ENCODE data around the gene AUTS2. TPM values are rescaled to one million over a fixed set of nuclear protein-coding genes. Genes with fewer than 3 reads are reported as not detected.

The AUTS2 gene
- total and polyA plus RNA-seq, 2 experiments from 2014 or later = 32.0 to 91.0 TPM

- peaks cover 50% of the 10 kb centered on the region; the same call in 2 of the 3 replicates for H3K36me3 Mint-ChIP-seq (ENCODE audit: low read depth)
- no peaks in the 10 kb centered on the region for H3K36me3 ChIP-seq (ENCODE audit: insufficient read depth)
Measured at GRCh38 chr7:70706204-70706603, 1107.9 kb downstream of the AUTS2 start.

More at GRCh38 chr7:70706204-70706603, 1107.9 kb downstream of the AUTS2 start:
- DNase-seq (ENCODE audit: low spot score) (peak; percentile 75), ATAC-seq (peak; percentile 85)
- peaks cover 69% of the 10 kb centered on the region for H3K4me1 ChIP-seq (ENCODE audit: insufficient read depth)
- H3K9me3 Mint-ChIP-seq = no peaks in the 10 kb centered on the region
- no peak overlapping the region; the same call in 1 of the 2 replicates for H3K4me2 ChIP-seq
- no peak overlapping the region for H3K4me3 ChIP-seq
- no peak overlapping the region for H3K27ac Mint-ChIP-seq
- TF ChIP-seq ZNF462 (CRISPR knock-in tag; IDR thresholded peaks at IDR 0.05) = no peak
- TF ChIP-seq ETS1 (IDR thresholded peaks at IDR 0.05) = no peak
- no peak for TF ChIP-seq STAT1 (IDR thresholded peaks at IDR 0.05; ENCODE audit: unreplicated experiment)
- TF ChIP-seq REST (IDR thresholded peaks at IDR 0.05; ENCODE audit: unreplicated experiment) = no peak
- TF ChIP-seq CREB1 (CRISPR knock-in tag; IDR thresholded peaks at IDR 0.05; ENCODE audit: low read depth) = no peak
- TF ChIP-seq EZH2 (IDR thresholded peaks at IDR 0.05; ENCODE audit: low read depth, unreplicated experiment) = no peak
- H2AFZ ChIP-seq = no peak overlapping the region
- peaks cover 98% of the 10 kb centered on the region for H3K79me2 ChIP-seq (replicated peaks; ENCODE audit: insufficient read depth)
- H3K27ac ChIP-seq (ENCODE audit: low read depth) = no peak overlapping the region
- H3K9me2 ChIP-seq (ENCODE audit: insufficient read depth) = no peaks in the 10 kb centered on the region
- peaks cover 20% of the 10 kb centered on the region for H3K27me3 Mint-ChIP-seq (ENCODE audit: insufficient read depth, low read depth, poor library complexity)
- H3K4me1 Mint-ChIP-seq = peaks cover 70% of the 10 kb centered on the region
- no peaks in the 10 kb centered on the region for H3F3A ChIP-seq (replicated peaks; ENCODE audit: low read depth)
- no peak overlapping the region for H3K4me3 Mint-ChIP-seq
- H4K20me1 ChIP-seq (replicated peaks; ENCODE audit: insufficient read depth) = peaks cover 56% of the 10 kb centered on the region
- H3K27me3 ChIP-seq (ENCODE audit: insufficient read depth) = no peaks in the 10 kb centered on the region

Data from GM23338 (cell line).